GM23338 (cell line): Measurements from ENCODE around the gene RASSF6. TPM values are rescaled to one million over a fixed set of nuclear protein-coding genes. Genes with fewer than 3 reads are reported as not detected.

Experiments
- ATAC-seq: fragments of 200-7000 bp; cut with Tn5 transposase; 3 replicates; pipeline ENCODE4 v1.9.1; 2020
- DNase-seq: peaks from one replicate; pipeline ENCODE4 v3.0.0-alpha.2; 2015; ENCODE audit warnings: low spot score
- H2AFZ ChIP-seq: fragments of 200-600 bp; sonication (generic); 2 replicates; pipeline ENCODE4 v1.8.0; 2016; ENCODE audit warnings: antibody characterized with exemption, mild to moderate bottlenecking, moderate library complexity
- H3F3A ChIP-seq: fragments of 200-600 bp; sonication (generic); replicated peaks from 2 replicates; pipeline ENCODE4 v1.8.0; 2017; ENCODE audit warnings: antibody characterized with exemption, mixed run types, low read depth
- H3K27ac ChIP-seq: fragments of 200-600 bp; sonication (generic); 2 replicates; pipeline ENCODE4 v1.6.1; 2016; ENCODE audit warnings: low read depth
- H3K27me3 ChIP-seq: fragments of 200-600 bp; sonication (generic); 2 replicates; pipeline ENCODE4 v1.8.0; 2016; ENCODE audit warnings: mild to moderate bottlenecking, mixed run types, moderate library complexity; ENCODE audit not compliant: insufficient read depth
- H3K36me3 ChIP-seq: fragments of 200-600 bp; sonication (generic); 2 replicates; pipeline ENCODE4 v1.8.0; 2016; ENCODE audit warnings: mild to moderate bottlenecking; ENCODE audit not compliant: insufficient read depth
- H3K4me1 ChIP-seq: fragments of 200-600 bp; sonication (generic); 2 replicates; pipeline ENCODE4 v1.8.0; 2016; ENCODE audit warnings: mild to moderate bottlenecking, moderate library complexity; ENCODE audit not compliant: insufficient read depth
- H3K4me2 ChIP-seq: fragments of 200-600 bp; sonication (generic); 2 replicates; pipeline ENCODE4 v1.7.1; 2017; ENCODE audit warnings: mixed run types
- H3K4me3 ChIP-seq: fragments of 200-600 bp; sonication (generic); 2 replicates; pipeline ENCODE4 v1.6.1; 2016; ENCODE audit warnings: mixed run types
- H3K79me2 ChIP-seq: fragments of 200-600 bp; sonication (generic); replicated peaks from 2 replicates; pipeline ENCODE4 v1.8.0; 2017; ENCODE audit warnings: mild to moderate bottlenecking; ENCODE audit not compliant: insufficient read depth
- H3K9me2 ChIP-seq: fragments of 200-600 bp; sonication (generic); 2 replicates; pipeline ENCODE4 v1.8.0; 2017; ENCODE audit not compliant: insufficient read depth
- H4K20me1 ChIP-seq: fragments of 200-600 bp; sonication (generic); replicated peaks from 2 replicates; pipeline ENCODE4 v1.8.0; 2017; ENCODE audit warnings: mild to moderate bottlenecking; ENCODE audit not compliant: insufficient read depth
- H3K27ac Mint-ChIP-seq: 2 replicates; pipeline ENCODE4 v1.8.0; 2020; ENCODE audit warnings: inconsistent platforms, mild to moderate bottlenecking, moderate library complexity, mixed read lengths
- H3K27me3 Mint-ChIP-seq: 3 replicates; pipeline ENCODE4 v1.8.0; 2022; ENCODE audit warnings: low read depth, mild to moderate bottlenecking, moderate library complexity, mixed read lengths, inconsistent platforms; ENCODE audit not compliant: insufficient read depth, poor library complexity
- H3K36me3 Mint-ChIP-seq: 3 replicates; pipeline ENCODE4 v1.8.0; 2021; ENCODE audit warnings: low read depth, mild to moderate bottlenecking, inconsistent platforms, moderate library complexity, mixed read lengths
- H3K4me1 Mint-ChIP-seq: 3 replicates; pipeline ENCODE4 v1.8.0; 2020; ENCODE audit warnings: mild to moderate bottlenecking, inconsistent platforms, mixed read lengths
- H3K4me3 Mint-ChIP-seq: 3 replicates; pipeline ENCODE4 v1.8.0; 2021; ENCODE audit warnings: moderate library complexity, mild to moderate bottlenecking, inconsistent platforms, mixed read lengths
- H3K9me3 Mint-ChIP-seq: 3 replicates; pipeline ENCODE4 v1.8.0; 2020; ENCODE audit warnings: moderate library complexity, mild to moderate bottlenecking, inconsistent platforms, mixed read lengths
- NANOG ChIP-seq: IDR thresholded peaks from 2 replicates; pipeline ENCODE4 v1.6.1; 2016; ENCODE audit warnings: antibody characterized with exemption, borderline replicate concordance
- POLR2AphosphoS5 ChIP-seq: IDR thresholded peaks from 2 replicates; pipeline ENCODE4 v1.6.1; 2016; ENCODE audit warnings: antibody characterized with exemption, low read depth
- ZNF331 ChIP-seq: fragments of 250-450 bp; sonication (Bioruptor Pico); IDR thresholded peaks from 2 replicates; pipeline ENCODE4 v1.5.0; 2020; ENCODE audit warnings: low read depth, mild to moderate bottlenecking, moderate library complexity
- polyA plus RNA-seq: library from polyadenylated mRNA; unstranded; fragments of >200 nt; fragmentation: Nextera tagmentation; extraction: Ambion mirVana; gene quantifications from 2 replicates; pipeline ENCODE4 v1.2.1, GENCODE V29; 2016
- total RNA-seq: library from RNA; depleted of rRNA; stranded (reverse); fragments of >200 nt; shearing (Covaris generic); gene quantifications from 2 replicates; pipeline ENCODE4 v1.2.3, GENCODE V29; 2014
- TF ChIP-seq, protein P1 (sequence below): fragments of 250-450 bp; sonication (Bioruptor Pico); IDR thresholded peaks from 2 replicates; pipeline ENCODE4 v1.5.0; 2020; ENCODE audit warnings: mild to moderate bottlenecking, moderate library complexity
- TF ChIP-seq, protein P2 (sequence below): IDR thresholded peaks from one replicate; pipeline ENCODE4 v1.6.1; 2018; ENCODE audit warnings: antibody characterized with exemption; ENCODE audit not compliant: unreplicated experiment
- TF ChIP-seq, protein P3 (sequence below): IDR thresholded peaks from 2 replicates; pipeline ENCODE4 v1.6.1; 2016; ENCODE audit warnings: antibody characterized with exemption

RASSF6 gene
- total and polyA plus RNA-seq, 2 experiments from 2014 or later, result 0.14 to 0.79 TPM

DNA sequence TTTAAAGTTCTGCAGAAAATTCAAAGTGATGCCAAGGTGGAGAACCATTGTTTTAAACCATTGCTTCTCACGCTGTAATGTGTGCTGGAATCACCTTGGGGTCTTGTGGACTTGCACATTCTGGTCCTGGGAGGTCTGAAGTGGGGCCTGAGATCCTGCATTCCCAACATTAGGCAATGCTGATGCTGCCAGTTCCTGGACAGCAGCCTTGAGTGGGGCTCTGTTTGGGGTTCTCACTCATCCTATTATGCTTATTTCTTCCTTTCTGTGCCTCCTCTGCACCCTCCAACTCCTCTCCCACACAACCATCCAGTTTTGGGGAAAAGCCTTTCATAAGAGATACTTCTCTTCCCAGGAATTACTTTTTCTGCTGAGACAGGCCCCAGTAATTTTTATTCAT, 44.2 kb upstream of the RASSF6 start (continued):
- TF ChIP-seq, protein P1, sequence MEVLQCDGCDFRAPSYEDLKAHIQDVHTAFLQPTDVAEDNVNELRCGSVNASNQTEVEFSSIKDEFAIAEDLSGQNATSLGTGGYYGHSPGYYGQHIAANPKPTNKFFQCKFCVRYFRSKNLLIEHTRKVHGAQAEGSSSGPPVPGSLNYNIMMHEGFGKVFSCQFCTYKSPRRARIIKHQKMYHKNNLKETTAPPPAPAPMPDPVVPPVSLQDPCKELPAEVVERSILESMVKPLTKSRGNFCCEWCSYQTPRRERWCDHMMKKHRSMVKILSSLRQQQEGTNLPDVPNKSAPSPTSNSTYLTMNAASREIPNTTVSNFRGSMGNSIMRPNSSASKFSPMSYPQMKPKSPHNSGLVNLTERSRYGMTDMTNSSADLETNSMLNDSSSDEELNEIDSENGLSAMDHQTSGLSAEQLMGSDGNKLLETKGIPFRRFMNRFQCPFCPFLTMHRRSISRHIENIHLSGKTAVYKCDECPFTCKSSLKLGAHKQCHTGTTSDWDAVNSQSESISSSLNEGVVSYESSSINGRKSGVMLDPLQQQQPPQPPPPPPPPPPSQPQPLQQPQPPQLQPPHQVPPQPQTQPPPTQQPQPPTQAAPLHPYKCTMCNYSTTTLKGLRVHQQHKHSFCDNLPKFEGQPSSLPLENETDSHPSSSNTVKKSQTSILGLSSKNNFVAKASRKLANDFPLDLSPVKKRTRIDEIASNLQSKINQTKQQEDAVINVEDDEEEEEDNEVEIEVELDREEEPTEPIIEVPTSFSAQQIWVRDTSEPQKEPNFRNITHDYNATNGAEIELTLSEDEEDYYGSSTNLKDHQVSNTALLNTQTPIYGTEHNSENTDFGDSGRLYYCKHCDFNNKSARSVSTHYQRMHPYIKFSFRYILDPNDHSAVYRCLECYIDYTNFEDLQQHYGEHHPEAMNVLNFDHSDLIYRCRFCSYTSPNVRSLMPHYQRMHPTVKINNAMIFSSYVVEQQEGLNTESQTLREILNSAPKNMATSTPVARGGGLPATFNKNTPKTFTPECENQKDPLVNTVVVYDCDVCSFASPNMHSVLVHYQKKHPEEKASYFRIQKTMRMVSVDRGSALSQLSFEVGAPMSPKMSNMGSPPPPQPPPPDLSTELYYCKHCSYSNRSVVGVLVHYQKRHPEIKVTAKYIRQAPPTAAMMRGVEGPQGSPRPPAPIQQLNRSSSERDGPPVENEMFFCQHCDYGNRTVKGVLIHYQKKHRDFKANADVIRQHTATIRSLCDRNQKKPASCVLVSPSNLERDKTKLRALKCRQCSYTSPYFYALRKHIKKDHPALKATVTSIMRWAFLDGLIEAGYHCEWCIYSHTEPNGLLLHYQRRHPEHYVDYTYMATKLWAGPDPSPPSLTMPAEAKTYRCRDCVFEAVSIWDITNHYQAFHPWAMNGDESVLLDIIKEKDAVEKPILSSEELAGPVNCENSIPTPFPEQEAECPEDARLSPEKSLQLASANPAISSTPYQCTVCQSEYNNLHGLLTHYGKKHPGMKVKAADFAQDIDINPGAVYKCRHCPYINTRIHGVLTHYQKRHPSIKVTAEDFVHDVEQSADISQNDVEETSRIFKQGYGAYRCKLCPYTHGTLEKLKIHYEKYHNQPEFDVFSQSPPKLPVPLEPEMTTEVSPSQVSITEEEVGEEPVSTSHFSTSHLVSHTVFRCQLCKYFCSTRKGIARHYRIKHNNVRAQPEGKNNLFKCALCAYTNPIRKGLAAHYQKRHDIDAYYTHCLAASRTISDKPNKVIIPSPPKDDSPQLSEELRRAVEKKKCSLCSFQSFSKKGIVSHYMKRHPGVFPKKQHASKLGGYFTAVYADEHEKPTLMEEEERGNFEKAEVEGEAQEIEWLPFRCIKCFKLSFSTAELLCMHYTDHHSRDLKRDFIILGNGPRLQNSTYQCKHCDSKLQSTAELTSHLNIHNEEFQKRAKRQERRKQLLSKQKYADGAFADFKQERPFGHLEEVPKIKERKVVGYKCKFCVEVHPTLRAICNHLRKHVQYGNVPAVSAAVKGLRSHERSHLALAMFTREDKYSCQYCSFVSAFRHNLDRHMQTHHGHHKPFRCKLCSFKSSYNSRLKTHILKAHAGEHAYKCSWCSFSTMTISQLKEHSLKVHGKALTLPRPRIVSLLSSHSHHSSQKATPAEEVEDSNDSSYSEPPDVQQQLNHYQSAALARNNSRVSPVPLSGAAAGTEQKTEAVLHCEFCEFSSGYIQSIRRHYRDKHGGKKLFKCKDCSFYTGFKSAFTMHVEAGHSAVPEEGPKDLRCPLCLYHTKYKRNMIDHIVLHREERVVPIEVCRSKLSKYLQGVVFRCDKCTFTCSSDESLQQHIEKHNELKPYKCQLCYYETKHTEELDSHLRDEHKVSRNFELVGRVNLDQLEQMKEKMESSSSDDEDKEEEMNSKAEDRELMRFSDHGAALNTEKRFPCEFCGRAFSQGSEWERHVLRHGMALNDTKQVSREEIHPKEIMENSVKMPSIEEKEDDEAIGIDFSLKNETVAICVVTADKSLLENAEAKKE, result no peak
- no peak for TF ChIP-seq ZNF331 (CRISPR knock-in tag)
- TF ChIP-seq, protein P2, sequence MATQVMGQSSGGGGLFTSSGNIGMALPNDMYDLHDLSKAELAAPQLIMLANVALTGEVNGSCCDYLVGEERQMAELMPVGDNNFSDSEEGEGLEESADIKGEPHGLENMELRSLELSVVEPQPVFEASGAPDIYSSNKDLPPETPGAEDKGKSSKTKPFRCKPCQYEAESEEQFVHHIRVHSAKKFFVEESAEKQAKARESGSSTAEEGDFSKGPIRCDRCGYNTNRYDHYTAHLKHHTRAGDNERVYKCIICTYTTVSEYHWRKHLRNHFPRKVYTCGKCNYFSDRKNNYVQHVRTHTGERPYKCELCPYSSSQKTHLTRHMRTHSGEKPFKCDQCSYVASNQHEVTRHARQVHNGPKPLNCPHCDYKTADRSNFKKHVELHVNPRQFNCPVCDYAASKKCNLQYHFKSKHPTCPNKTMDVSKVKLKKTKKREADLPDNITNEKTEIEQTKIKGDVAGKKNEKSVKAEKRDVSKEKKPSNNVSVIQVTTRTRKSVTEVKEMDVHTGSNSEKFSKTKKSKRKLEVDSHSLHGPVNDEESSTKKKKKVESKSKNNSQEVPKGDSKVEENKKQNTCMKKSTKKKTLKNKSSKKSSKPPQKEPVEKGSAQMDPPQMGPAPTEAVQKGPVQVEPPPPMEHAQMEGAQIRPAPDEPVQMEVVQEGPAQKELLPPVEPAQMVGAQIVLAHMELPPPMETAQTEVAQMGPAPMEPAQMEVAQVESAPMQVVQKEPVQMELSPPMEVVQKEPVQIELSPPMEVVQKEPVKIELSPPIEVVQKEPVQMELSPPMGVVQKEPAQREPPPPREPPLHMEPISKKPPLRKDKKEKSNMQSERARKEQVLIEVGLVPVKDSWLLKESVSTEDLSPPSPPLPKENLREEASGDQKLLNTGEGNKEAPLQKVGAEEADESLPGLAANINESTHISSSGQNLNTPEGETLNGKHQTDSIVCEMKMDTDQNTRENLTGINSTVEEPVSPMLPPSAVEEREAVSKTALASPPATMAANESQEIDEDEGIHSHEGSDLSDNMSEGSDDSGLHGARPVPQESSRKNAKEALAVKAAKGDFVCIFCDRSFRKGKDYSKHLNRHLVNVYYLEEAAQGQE, result no peak
- no peak for TF ChIP-seq NANOG

DNA sequence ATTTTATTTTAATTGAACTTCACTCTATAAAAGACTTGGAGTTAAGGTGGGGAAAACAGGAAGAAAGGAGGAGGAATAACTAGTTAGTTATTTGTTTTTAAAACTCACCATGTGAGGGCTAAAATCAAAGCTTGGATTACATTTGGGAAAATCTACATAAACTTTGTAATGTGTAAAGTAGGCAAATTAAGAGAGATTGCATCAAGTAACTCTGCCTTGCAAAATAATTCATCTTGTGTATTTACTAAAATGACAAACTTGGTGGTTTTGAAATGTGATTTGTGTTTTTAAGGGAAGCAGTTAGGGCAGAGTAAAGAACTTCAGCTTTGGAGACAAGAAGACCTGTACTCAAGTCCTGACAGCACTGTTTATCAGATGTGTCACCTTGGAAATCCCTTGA, 43.3 kb upstream of the RASSF6 start:
- no peaks in the 10 kb centered on the region; the same call in 1 of the 2 replicates for H3K36me3 ChIP-seq
- H3K4me2 ChIP-seq, result peak overlapping the region; percentile 62
- Mint-ChIP-seq H3K27me3 (no peaks in the 10 kb centered on the region), H3K4me3 (no peak overlapping the region), H3K36me3 (peaks cover 5% of the 10 kb centered on the region; the same call in 2 of the 3 replicates), H3K27ac (no peak overlapping the region), H3K4me1 (peaks cover 16% of the 10 kb centered on the region; the same call in 2 of the 3 replicates), H3K9me3 (peaks cover 6% of the 10 kb centered on the region)
- no peaks in the 10 kb centered on the region for H3K27me3 ChIP-seq
- H2AFZ ChIP-seq, result no peak overlapping the region
- no peaks in the 10 kb centered on the region for H4K20me1 ChIP-seq
- no peak for DNase-seq
- 0 out of 2 replicates have a peak overlapping the region, but pooled peaks have one; percentile 17 for H3K27ac ChIP-seq
- H3K4me1 ChIP-seq, result peaks cover 20% of the 10 kb centered on the region
- H3K79me2 ChIP-seq, result no peaks in the 10 kb centered on the region
- no peak overlapping the region for H3K4me3 ChIP-seq
- no peak for ATAC-seq
- H3F3A ChIP-seq, result 0 out of 2 replicates have a peak, but pooled peaks cover 4% of the 10 kb centered on the region
- peaks cover 8% of the 10 kb centered on the region; the same call in 1 of the 2 replicates for H3K9me2 ChIP-seq
- TF ChIP-seq, protein P3, sequence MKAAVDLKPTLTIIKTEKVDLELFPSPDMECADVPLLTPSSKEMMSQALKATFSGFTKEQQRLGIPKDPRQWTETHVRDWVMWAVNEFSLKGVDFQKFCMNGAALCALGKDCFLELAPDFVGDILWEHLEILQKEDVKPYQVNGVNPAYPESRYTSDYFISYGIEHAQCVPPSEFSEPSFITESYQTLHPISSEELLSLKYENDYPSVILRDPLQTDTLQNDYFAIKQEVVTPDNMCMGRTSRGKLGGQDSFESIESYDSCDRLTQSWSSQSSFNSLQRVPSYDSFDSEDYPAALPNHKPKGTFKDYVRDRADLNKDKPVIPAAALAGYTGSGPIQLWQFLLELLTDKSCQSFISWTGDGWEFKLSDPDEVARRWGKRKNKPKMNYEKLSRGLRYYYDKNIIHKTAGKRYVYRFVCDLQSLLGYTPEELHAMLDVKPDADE, result no peak
- TF ChIP-seq, protein P2, result no peak
- no peak for TF ChIP-seq POLR2AphosphoS5
- TF ChIP-seq ZNF331 (CRISPR knock-in tag), result no peak
